Measurements from ENCODE around the gene LPIN1.

DNA sequence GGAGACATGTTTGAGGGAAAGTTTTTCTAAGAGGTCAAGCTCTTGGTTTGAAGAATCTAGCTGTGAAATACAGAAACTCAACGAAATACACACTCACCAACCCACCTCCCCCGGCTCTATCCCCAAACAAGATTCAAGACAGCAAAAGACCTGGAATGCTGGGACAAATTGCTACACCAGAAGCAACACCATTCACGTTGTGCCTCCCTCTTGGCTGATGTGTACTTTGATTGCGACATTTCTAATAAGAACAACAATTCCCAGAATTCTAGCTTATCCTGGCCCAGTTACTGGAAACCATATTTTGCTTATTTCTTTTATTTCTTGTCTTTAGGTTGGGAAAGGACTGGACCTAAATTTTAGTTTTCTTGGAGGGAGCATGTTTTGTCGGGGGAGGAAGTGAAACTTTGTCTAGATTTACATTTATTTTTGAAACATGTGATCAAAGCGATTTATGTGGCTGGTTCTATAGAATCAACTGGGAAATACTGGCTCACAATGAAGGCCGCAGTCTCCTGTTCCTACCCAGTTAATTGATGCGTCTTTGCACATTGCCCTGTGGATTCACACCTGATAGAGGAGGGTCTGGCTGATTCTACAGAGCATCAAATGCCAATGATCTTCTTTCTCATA is 29.6 kb upstream of the LPIN1 start:
- TF ChIP-seq, protein P1, sequence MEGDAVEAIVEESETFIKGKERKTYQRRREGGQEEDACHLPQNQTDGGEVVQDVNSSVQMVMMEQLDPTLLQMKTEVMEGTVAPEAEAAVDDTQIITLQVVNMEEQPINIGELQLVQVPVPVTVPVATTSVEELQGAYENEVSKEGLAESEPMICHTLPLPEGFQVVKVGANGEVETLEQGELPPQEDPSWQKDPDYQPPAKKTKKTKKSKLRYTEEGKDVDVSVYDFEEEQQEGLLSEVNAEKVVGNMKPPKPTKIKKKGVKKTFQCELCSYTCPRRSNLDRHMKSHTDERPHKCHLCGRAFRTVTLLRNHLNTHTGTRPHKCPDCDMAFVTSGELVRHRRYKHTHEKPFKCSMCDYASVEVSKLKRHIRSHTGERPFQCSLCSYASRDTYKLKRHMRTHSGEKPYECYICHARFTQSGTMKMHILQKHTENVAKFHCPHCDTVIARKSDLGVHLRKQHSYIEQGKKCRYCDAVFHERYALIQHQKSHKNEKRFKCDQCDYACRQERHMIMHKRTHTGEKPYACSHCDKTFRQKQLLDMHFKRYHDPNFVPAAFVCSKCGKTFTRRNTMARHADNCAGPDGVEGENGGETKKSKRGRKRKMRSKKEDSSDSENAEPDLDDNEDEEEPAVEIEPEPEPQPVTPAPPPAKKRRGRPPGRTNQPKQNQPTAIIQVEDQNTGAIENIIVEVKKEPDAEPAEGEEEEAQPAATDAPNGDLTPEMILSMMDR (IDR thresholded peaks at IDR 0.05; ENCODE audit: insufficient read depth, low read depth, low read length) = no peak
- TF ChIP-seq EZH2 (IDR thresholded peaks at IDR 0.05; ENCODE audit: insufficient read depth, low read length) = no peak
